H1 (cell line): Measurements from ENCODE around the gene GRM7. TPM values are rescaled to one million over a fixed set of nuclear protein-coding genes. Genes with fewer than 3 reads are reported as not detected.

Experiments
- BACH1 ChIP-seq: IDR thresholded peaks from 2 replicates; pipeline ENCODE4 v1.6.1; 2012; ENCODE audit warnings: low read length, improper control_type of control experiment
- CHD7 ChIP-seq: fragments of 300-600 bp; sonication (generic); IDR thresholded peaks from 2 replicates; pipeline ENCODE4 v1.7.1; 2012; ENCODE audit warnings: low read length, moderate library complexity, mild to moderate bottlenecking, inconsistent platforms; ENCODE audit not compliant: insufficient replicate concordance
- EGR1 ChIP-seq: IDR thresholded peaks from 2 replicates; pipeline ENCODE4 v1.6.1; 2011; ENCODE audit warnings: low read depth, low read length, borderline replicate concordance
- GABPA ChIP-seq: IDR thresholded peaks from 2 replicates; pipeline ENCODE4 v1.6.1; 2011; ENCODE audit warnings: mild to moderate bottlenecking, low read length, moderate library complexity, borderline replicate concordance; ENCODE audit not compliant: insufficient read depth
- GTF2F1 ChIP-seq: IDR thresholded peaks from 2 replicates; pipeline ENCODE4 v1.6.1; 2012; ENCODE audit warnings: low read depth, low read length, improper control_type of control experiment, borderline replicate concordance
- RXRA ChIP-seq: IDR thresholded peaks from 2 replicates; pipeline ENCODE4 v1.6.1; 2011; ENCODE audit warnings: low read depth, mild to moderate bottlenecking, low read length, moderate library complexity; ENCODE audit not compliant: insufficient read depth
- SUZ12 ChIP-seq: fragments of 200-600 bp; sonication (generic); IDR thresholded peaks from 2 replicates; pipeline ENCODE4 v1.6.1; 2012; ENCODE audit warnings: mild to moderate bottlenecking, inconsistent platforms, low read length, moderate library complexity, mixed read lengths
- TAF7 ChIP-seq: optimal IDR thresholded peaks from 2 replicates; pipeline ENCODE3; 2011; ENCODE audit warnings: low read depth, mild to moderate bottlenecking, inconsistent platforms, low read length, moderate library complexity, borderline replicate concordance
- TBP ChIP-seq: IDR thresholded peaks from 2 replicates; pipeline ENCODE4 v1.6.1; 2011; ENCODE audit warnings: low read depth, low read length, improper control_type of control experiment
- polyA plus RNA-seq, 7 experiments: library from polyadenylated mRNA; depleted of rRNA in 3 of 7; stranded (reverse) in 5 of 7; unstranded in 2 of 7; fragments of >200 nt in 5 of 7; fragments of 200-250 nt in 2 of 7; gene quantifications; 1 replicate in 5 of 7; 2 replicates in 1 of 7; 4 replicates in 1 of 7; pipeline versions ENCODE4 v1.2.1 to v1.2.3, GENCODE V29; 2011 to 2013; ENCODE audit warnings: missing spikeins in 2 of 7, mixed read lengths in 2 of 7
- total RNA-seq: library from RNA; stranded (reverse); fragmentation: NEBNext Ultra II Directional; extraction: Animal tissue kit (Norgen Biotek cat#: 25700); gene quantifications from 2 replicates; pipeline ENCODE4 v1.2.1, GENCODE V29; 2021

GRM7 gene
- total and polyA plus RNA-seq, 2 of the 8 experiments (the other 6 are each of a cell fraction or from before 2014, with no cell fraction given): 0.17 to 0.24 TPM

DNA sequence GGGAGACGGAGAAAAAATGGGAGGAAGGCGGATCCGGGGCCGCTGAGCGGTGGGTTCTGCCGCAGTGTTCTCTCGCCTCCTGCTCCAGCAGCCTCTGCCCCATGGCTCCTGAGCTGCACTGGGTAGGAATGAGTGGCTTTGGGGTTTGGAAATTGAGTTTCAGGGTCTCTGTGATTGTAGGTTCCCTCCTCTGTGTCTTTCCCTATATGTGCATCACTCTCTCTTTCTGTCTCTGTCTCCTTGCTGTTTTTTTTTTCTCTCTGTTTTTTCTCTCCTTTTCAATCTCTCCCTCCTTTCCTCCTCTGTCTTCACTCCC, 1.9 kb downstream of the GRM7 start (continued):
- TF ChIP-seq RXRA (no peak), BACH1 (no peak), SUZ12 (0 out of 2 replicates have a peak, but pooled peaks have one; percentile 29), TAF7 (no peak), TBP (0 out of 2 replicates have a peak, but pooled peaks have one; percentile 29), GTF2F1 (no peak), EGR1 (no peak), CHD7 (no peak), GABPA (no peak)
